ENCODE measurements around the gene QSOX2.
A peak's percentile ranks its signal among the peaks of the same experiment; 100 is the strongest.

QSOX2 gene

GRCh38 chr9:136280535-136281315 lies 35.1 kb upstream of the QSOX2 start:
- Histone ChIP-seq H2BK15ac (ENCODE audit: low read length) (no peak overlapping the region), H2BK12ac (ENCODE audit: low read length) (peak overlapping the region; percentile 49), H3K27me3 (ENCODE audit: control insufficient read depth in 3 of 3, insufficient read depth in 3 of 3, low read depth in 1 of 3, low read length in 3 of 3) (peaks cover 0 to 71% (median 0%) of the 10 kb centered on the region in 3 experiments), H4K91ac (ENCODE audit: low read depth, low read length, poor library complexity) (no peak overlapping the region), H2AFZ (ENCODE audit: low read length) (no peak overlapping the region), H2BK5ac (ENCODE audit: low read length) (no peak overlapping the region), H3K14ac (ENCODE audit: low read length) (no peak overlapping the region), H3K23ac (ENCODE audit: low read depth, low read length, poor library complexity) (no peak overlapping the region), H3K9ac (ENCODE audit: low read depth, low read length, poor library complexity) (no peak overlapping the region), H2AK5ac (ENCODE audit: low read depth, low read length) (peak overlapping the region; percentile 83), H3K27ac (replicated peaks; ENCODE audit: low read length) (no peak overlapping the region), H4K8ac (ENCODE audit: low read depth, low read length) (no peak overlapping the region), H3K4me2 (ENCODE audit: insufficient read depth, low read length, poor library complexity, severe bottlenecking) (no peak overlapping the region), H3K4ac (ENCODE audit: low read length) (no peak overlapping the region), H3K4me3 (ENCODE audit: low read length in 2 of 2) (no peak overlapping the region), H3K36me3 (replicated peaks in 1 of 2; ENCODE audit: control insufficient read depth in 2 of 2, insufficient read depth in 2 of 2, low read length in 2 of 2) (no peaks in the 10 kb centered on the region), H3K9me3 (replicated peaks in 1 of 2; ENCODE audit: control insufficient read depth in 2 of 2, insufficient read depth in 1 of 2, low read depth in 1 of 2, low read length in 2 of 2) (peaks cover 0 to 3% of the 10 kb centered on the region in 2 donors), H2BK120ac (ENCODE audit: low read depth, low read length) (peak overlapping the region; percentile 0), H3K4me1 (ENCODE audit: control insufficient read depth in 2 of 2, insufficient read depth in 1 of 2, low read depth in 1 of 2, low read length in 2 of 2) (peaks cover 0 to 6% of the 10 kb centered on the region in 2 donors), H3K18ac (ENCODE audit: low read length) (peak overlapping the region; percentile 57), H3K79me1 (ENCODE audit: low read depth, low read length) (peaks cover 3% of the 10 kb centered on the region)
- no peak for DNase-seq (ENCODE audit: low spot score)
- no CpG with 5 or more reads among the region's 16 CpGs for WGBS, 2 donors (ENCODE audit: extremely low coverage in 2 of 2, insufficient read length in 2 of 2, insufficient replicate concordance in 1 of 2)

- no CpG with 5 or more reads among the region's 6 CpGs for WGBS, 2 donors (ENCODE audit: extremely low coverage in 2 of 2, insufficient read length in 2 of 2, insufficient replicate concordance in 1 of 2)
- H2BK12ac ChIP-seq (ENCODE audit: low read length) = no peak overlapping the region
- H2AFZ ChIP-seq (ENCODE audit: low read length) = no peak overlapping the region
- no peak overlapping the region for H4K91ac ChIP-seq (ENCODE audit: low read depth, low read length, poor library complexity)
- DNase-seq (ENCODE audit: low spot score) = no peak
- H3K79me1 ChIP-seq (ENCODE audit: low read depth, low read length) = peaks cover 3% of the 10 kb centered on the region
- no peak overlapping the region for H4K8ac ChIP-seq (ENCODE audit: low read depth, low read length)
- no peak overlapping the region for H2BK5ac ChIP-seq (ENCODE audit: low read length)
- H3K27me3 ChIP-seq (ENCODE audit: control insufficient read depth in 3 of 3, insufficient read depth in 3 of 3, low read depth in 1 of 3, low read length in 3 of 3) = peaks cover 0 to 76% (median 0%) of the 10 kb centered on the region in 3 experiments
- no peak overlapping the region for H2AK5ac ChIP-seq (ENCODE audit: low read depth, low read length)
- H3K27ac ChIP-seq (replicated peaks; ENCODE audit: low read length) = no peak overlapping the region
- no peak overlapping the region for H2BK15ac ChIP-seq (ENCODE audit: low read length)
- no peak overlapping the region for H3K4ac ChIP-seq (ENCODE audit: low read length)
- H3K23ac ChIP-seq (ENCODE audit: low read depth, low read length, poor library complexity) = no peak overlapping the region
- H3K4me3 ChIP-seq (ENCODE audit: low read length in 2 of 2) = no peak overlapping the region
- no peak overlapping the region for H3K14ac ChIP-seq (ENCODE audit: low read length)
- H3K36me3 ChIP-seq (replicated peaks in 1 of 2; ENCODE audit: control insufficient read depth in 2 of 2, insufficient read depth in 2 of 2, low read length in 2 of 2) = no peaks in the 10 kb centered on the region
- H3K9ac ChIP-seq (ENCODE audit: low read depth, low read length, poor library complexity) = no peak overlapping the region
- peaks cover 0 to 8% of the 10 kb centered on the region in 2 donors for H3K4me1 ChIP-seq (ENCODE audit: control insufficient read depth in 2 of 2, insufficient read depth in 1 of 2, low read depth in 1 of 2, low read length in 2 of 2)
- no peak overlapping the region for H2BK120ac ChIP-seq (ENCODE audit: low read depth, low read length)
- H3K4me2 ChIP-seq (ENCODE audit: insufficient read depth, low read length, poor library complexity, severe bottlenecking) = no peak overlapping the region
- no peak overlapping the region for H3K18ac ChIP-seq (ENCODE audit: low read length)
- H3K9me3 ChIP-seq (replicated peaks in 1 of 2; ENCODE audit: control insufficient read depth in 2 of 2, insufficient read depth in 1 of 2, low read depth in 1 of 2, low read length in 2 of 2) = peaks cover 0 to 3% of the 10 kb centered on the region in 2 donors
Measured at GRCh38 chr9:136279471-136279870, 33.9 kb upstream of the QSOX2 start.

DNA sequence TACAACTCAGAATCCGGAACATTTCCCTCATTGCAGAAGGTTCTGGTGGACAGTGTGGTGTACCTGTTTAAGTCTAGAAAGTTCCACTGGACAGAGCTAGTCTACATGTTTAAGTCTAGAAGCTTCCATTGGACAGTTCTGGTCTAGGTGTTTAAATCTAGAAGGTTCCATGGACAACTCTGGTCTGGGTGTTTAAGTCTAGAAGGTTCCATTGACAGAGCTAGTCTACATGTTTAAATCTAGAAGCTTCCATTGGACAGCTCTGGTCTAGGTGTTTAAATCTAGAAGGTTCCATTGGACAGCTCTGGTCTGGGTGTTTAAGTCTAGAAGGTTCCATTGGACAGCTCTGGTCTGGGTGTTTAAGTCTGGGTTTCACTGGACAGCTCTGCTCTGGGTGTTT lies 33.3 kb upstream of the QSOX2 start:
- Histone ChIP-seq H2AK5ac (ENCODE audit: low read depth, low read length) (no peak overlapping the region), H3K9ac (ENCODE audit: low read depth, low read length, poor library complexity) (no peak overlapping the region), H2AFZ (ENCODE audit: low read length) (no peak overlapping the region), H3K4me2 (ENCODE audit: insufficient read depth, low read length, poor library complexity, severe bottlenecking) (no peak overlapping the region), H2BK5ac (ENCODE audit: low read length) (no peak overlapping the region), H4K91ac (ENCODE audit: low read depth, low read length, poor library complexity) (no peak overlapping the region), H3K4me1 (ENCODE audit: control insufficient read depth in 2 of 2, insufficient read depth in 1 of 2, low read depth in 1 of 2, low read length in 2 of 2) (peaks cover 0 to 8% of the 10 kb centered on the region in 2 donors), H3K79me1 (ENCODE audit: low read depth, low read length) (peaks cover 3% of the 10 kb centered on the region), H3K36me3 (replicated peaks in 1 of 2; ENCODE audit: control insufficient read depth in 2 of 2, insufficient read depth in 2 of 2, low read length in 2 of 2) (no peaks in the 10 kb centered on the region), H2BK120ac (ENCODE audit: low read depth, low read length) (no peak overlapping the region), H2BK12ac (ENCODE audit: low read length) (no peak overlapping the region), H3K23ac (ENCODE audit: low read depth, low read length, poor library complexity) (no peak overlapping the region), H3K27me3 (ENCODE audit: control insufficient read depth in 3 of 3, insufficient read depth in 3 of 3, low read depth in 1 of 3, low read length in 3 of 3) (peaks cover 0 to 79% (median 0%) of the 10 kb centered on the region in 3 experiments), H3K4me3 (ENCODE audit: low read length in 2 of 2) (no peak overlapping the region), H3K4ac (ENCODE audit: low read length) (no peak overlapping the region), H4K8ac (ENCODE audit: low read depth, low read length) (no peak overlapping the region), H2BK15ac (ENCODE audit: low read length) (no peak overlapping the region), H3K27ac (replicated peaks; ENCODE audit: low read length) (no peak overlapping the region), H3K18ac (ENCODE audit: low read length) (no peak overlapping the region), H3K14ac (ENCODE audit: low read length) (no peak overlapping the region), H3K9me3 (replicated peaks in 1 of 2; ENCODE audit: control insufficient read depth in 2 of 2, insufficient read depth in 1 of 2, low read depth in 1 of 2, low read length in 2 of 2) (peaks cover 0 to 3% of the 10 kb centered on the region in 2 donors)
- no CpG with 5 or more reads among the region's 1 CpG for WGBS, 2 donors (ENCODE audit: extremely low coverage in 2 of 2, insufficient read length in 2 of 2, insufficient replicate concordance in 1 of 2)
- no peak for DNase-seq (ENCODE audit: low spot score)

GRCh38 chr9:136278221-136278620 lies 32.6 kb upstream of the QSOX2 start:
- Histone ChIP-seq H3K79me1 (ENCODE audit: low read depth, low read length) (peaks cover 3% of the 10 kb centered on the region), H2BK120ac (ENCODE audit: low read depth, low read length) (no peak overlapping the region), H2AK5ac (ENCODE audit: low read depth, low read length) (peak overlapping the region; percentile 60), H3K4me1 (ENCODE audit: control insufficient read depth in 2 of 2, insufficient read depth in 1 of 2, low read depth in 1 of 2, low read length in 2 of 2) (peaks cover 0 to 6% of the 10 kb centered on the region in 2 donors), H3K27me3 (ENCODE audit: control insufficient read depth in 3 of 3, insufficient read depth in 3 of 3, low read depth in 1 of 3, low read length in 3 of 3) (peaks cover 0 to 86% (median 0%) of the 10 kb centered on the region in 3 experiments), H2BK5ac (ENCODE audit: low read length) (no peak overlapping the region), H3K18ac (ENCODE audit: low read length) (peak overlapping the region; percentile 32), H3K9me3 (replicated peaks in 1 of 2; ENCODE audit: control insufficient read depth in 2 of 2, insufficient read depth in 1 of 2, low read depth in 1 of 2, low read length in 2 of 2) (peaks cover 0 to 3% of the 10 kb centered on the region in 2 donors), H3K14ac (ENCODE audit: low read length) (no peak overlapping the region), H3K23ac (ENCODE audit: low read depth, low read length, poor library complexity) (peak overlapping the region; percentile 27), H3K4me3 (ENCODE audit: low read length in 2 of 2) (no peak overlapping the region), H3K4me2 (ENCODE audit: insufficient read depth, low read length, poor library complexity, severe bottlenecking) (no peak overlapping the region), H4K91ac (ENCODE audit: low read depth, low read length, poor library complexity) (no peak overlapping the region), H2BK15ac (ENCODE audit: low read length) (peak overlapping the region; percentile 31), H2BK12ac (ENCODE audit: low read length) (no peak overlapping the region), H3K4ac (ENCODE audit: low read length) (no peak overlapping the region), H2AFZ (ENCODE audit: low read length) (no peak overlapping the region), H3K9ac (ENCODE audit: low read depth, low read length, poor library complexity) (peak overlapping the region; percentile 15), H4K8ac (ENCODE audit: low read depth, low read length) (no peak overlapping the region), H3K27ac (replicated peaks; ENCODE audit: low read length) (no peak overlapping the region), H3K36me3 (replicated peaks in 1 of 2; ENCODE audit: control insufficient read depth in 2 of 2, insufficient read depth in 2 of 2, low read length in 2 of 2) (no peaks in the 10 kb centered on the region)
- WGBS, 2 donors (ENCODE audit: extremely low coverage in 2 of 2, insufficient read length in 2 of 2, insufficient replicate concordance in 1 of 2) = no CpG with 5 or more reads among the region's 9 CpGs
- DNase-seq (ENCODE audit: low spot score) = no peak

Data from neuronal stem cell (in vitro differentiated cells).